ENCODE measurements around the gene ARF3.

DNA sequence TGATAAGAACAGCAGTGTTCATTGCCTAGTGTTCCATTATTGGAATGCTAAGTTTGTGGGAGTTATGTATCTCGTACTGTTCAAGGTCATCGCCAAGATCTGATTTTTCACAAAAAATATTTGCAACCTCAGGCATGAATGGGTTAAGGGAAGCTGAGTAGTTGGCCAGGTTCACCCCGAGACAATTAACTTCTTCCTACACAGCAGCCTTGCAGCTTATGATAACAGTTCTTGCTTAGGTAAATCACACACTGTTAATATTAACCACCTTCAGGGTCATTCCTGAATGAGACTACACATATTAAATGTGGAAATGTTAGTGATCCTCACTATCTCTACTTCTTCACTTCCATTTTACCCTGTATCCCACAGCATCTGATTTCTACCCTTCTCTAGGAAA lies 50.0 kb downstream of the ARF3 start:
- TF ChIP-seq POLR2A (IDR thresholded peaks at IDR 0.05; ENCODE audit: low read depth, low read length), result no peak
- TF ChIP-seq TAF1 (IDR thresholded peaks at IDR 0.05; ENCODE audit: low read depth, low read length), result no peak
- no peak for TF ChIP-seq POLR2AphosphoS5 (IDR thresholded peaks at IDR 0.05; ENCODE audit: low read depth, low read length)
- no peak for TF ChIP-seq SPI1 (IDR thresholded peaks at IDR 0.05; ENCODE audit: low read depth, low read length)
- no peak for TF ChIP-seq PAX5 (IDR thresholded peaks at IDR 0.05; ENCODE audit: insufficient read depth, low read length, severe bottlenecking)
- no peak for TF ChIP-seq POU2F2 (IDR thresholded peaks at IDR 0.05; ENCODE audit: low read depth, low read length)
